ENCODE data around the gene TTLL5. TPM values are rescaled to one million over a fixed set of nuclear protein-coding genes. Genes with fewer than 3 reads are reported as not detected.
"Not testable (repeated sequence)": the region's sequence is repeated elsewhere in the genome, so short reads cannot be mapped to it uniquely, and the experiment has no call there.

TTLL5 gene
- polyA plus RNA-seq, 4 donors: 22.1 to 33.8 (median 28.9) TPM

DNA sequence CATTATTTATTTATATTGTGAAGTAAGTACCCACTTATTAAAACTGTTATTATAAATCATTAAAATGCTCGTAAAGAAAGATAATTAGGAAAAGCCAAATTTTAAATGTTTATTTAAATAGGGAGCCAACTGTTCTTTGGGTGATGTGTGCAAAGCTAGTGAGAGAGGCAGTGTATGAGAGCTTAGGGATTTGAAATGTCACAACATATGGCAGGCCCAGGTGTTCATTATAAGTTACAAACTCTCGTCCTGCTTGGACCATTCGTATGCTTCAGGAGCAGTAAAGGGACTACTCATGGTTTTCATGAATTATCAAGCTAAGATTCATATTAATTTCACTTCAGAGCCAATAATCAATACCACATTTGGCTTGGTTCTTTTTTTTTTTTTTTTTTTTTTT, 166.3 kb downstream of the TTLL5 start:
- no peak for DNase-seq (ENCODE audit: low read depth in 4 of 4, low spot score in 3 of 4)

DNA sequence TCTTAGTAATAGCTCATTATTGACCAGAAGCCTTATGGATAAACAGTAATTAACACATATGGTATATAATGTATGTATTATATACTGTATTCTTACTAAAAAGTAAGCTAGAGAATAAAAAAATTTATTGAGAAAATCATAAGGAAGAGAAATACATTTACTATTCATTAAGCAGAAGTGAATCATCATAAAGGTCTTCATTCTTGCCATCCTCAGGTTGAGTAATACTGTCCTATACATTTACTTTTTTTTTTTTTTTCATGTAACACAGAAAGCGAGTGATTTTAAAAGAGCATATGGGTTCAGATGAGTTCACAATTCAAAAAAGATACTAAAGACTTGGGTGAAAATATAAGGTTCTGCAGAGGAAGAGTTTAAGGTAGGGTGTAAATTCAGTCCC, 168.3 kb downstream of the TTLL5 start:
- DNase-seq (ENCODE audit: low read depth in 4 of 4, low spot score in 3 of 4): no peak

DNA sequence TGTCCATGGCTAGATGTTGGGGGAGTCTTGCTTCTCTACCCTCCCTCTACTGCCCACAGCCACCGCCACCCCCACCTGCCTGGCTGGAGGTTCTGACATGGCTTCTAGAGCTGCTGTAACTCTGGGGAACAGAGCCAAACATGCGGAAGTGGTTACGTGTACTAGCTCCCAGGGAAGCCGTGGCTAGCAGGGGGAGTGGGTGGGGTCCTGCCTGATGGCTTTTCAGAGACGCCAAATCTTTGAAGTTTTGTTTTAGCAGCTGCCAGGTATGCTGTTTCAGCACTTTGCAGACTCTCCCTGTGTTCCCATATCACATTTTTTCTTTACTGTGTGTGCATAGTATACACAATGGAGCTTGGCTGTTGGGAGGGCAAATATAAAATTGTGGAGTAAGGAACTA, 170.4 kb downstream of the TTLL5 start:
- no peak for DNase-seq (ENCODE audit: low read depth in 4 of 4, low spot score in 3 of 4)

DNA sequence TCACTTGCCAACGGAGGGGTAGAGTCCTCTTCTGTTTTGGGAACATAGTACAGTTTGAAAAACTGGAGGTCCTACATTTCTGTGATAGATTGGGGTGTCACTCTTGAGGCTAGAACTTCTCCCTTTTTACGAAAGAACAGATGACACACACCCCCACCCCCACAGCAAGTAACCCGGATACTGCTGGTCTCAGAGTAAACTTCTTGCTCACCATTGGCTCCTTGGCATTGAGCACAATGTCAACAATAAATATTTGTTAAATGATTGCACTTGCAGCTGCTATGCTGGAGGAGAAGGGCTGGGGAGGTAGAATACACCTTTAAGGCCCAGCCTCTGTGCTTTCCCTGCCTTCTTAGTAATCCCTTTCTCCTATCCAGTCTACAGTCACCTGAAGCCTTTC, 170.9 kb downstream of the TTLL5 start:
- no peak for DNase-seq (ENCODE audit: low read depth in 4 of 4, low spot score in 3 of 4)

DNA sequence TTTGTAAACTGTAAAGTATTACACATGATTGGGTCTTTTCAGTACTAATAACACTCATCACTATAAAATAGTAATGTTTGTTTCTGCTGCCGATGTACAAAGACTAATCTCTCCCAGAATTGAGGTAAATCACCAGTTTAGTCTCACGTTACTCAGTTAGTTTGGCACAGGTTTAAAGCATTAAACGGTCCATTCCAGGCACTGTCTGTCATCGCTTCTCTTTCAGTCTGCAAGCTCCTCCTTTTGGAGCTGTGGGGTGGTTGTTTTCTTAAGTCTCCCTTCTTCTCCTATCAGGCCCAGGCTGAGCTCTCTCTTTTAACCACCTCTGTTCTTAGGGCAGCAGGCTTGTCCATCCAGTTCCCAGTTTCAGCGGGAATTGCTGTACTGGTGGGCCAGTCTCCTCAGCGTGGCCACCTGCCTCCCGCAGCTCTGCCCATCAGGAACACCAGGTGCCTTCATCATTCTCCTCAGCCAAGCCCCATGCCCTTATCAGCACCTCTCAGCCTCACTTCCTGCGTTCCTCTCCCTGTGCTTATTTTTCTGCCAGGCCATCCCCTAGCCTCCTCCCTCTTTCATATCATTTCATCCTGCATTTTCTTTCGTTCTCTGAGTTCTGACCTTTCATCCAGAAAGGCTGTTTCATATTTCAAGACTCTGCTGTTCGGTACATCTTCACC, 171.7 kb downstream of the TTLL5 start:
- no peak for DNase-seq (ENCODE audit: low read depth in 4 of 4, low spot score in 3 of 4)

DNA sequence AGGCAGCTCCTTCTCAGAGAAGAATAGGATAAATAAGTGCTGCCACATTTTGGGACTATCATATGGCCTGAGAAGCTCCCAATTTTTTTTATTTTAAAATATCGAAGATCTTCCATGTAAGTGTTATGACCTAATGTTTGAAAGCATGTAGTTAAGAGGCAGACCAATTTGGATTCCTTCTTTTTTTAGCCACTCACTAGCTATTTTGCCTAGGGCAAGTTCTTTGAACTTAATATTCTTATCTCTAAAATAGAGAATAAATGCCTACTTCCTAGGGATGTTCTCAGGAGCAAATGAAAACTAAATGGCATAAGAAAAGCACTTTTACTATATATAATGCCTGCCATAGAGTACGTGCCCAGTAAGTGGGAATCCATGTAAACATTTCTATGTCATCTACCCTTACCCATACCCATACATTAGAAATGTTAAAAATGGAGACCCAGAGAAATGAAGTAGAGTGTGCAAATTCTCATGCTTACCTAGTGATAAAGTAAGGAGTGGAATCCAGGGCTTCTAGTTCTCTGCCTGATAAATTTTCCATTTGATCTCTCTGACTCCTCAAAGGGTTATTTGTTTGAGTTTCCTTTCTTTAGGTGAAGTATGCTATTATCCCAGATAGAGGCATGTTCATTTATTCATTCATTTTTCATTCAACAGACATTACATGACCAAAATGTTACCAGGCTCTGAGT, 172.4 kb downstream of the TTLL5 start:
- no peak for DNase-seq (ENCODE audit: low read depth in 4 of 4, low spot score in 3 of 4)

DNA sequence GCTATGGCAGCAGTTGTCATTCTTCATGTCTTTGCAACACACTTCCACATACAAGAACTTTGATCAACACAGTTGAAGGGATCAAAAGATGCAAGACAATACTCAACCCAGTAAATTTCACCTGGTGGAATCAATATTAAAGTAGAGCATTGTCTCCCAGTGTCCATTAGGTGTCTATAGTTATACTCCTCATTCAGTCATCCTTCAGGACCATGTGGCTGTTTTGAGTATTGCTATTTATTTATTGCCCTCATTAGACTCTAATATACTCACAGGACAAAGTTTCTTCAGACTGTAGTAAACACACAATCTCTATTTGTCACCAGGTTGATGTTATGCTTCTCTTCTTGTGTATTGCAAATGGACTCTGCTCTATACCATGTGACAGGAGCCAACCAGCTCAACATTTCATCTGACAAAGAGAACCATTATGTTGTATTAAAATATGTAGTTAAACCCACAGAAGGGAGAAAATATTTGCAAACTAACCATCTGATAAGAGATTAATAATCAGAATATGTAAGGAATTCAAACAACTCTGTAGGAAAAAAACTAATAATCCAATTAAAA, 174.2 kb downstream of the TTLL5 start:
- no peak for DNase-seq (ENCODE audit: low read depth in 4 of 4, low spot score in 3 of 4)

DNA sequence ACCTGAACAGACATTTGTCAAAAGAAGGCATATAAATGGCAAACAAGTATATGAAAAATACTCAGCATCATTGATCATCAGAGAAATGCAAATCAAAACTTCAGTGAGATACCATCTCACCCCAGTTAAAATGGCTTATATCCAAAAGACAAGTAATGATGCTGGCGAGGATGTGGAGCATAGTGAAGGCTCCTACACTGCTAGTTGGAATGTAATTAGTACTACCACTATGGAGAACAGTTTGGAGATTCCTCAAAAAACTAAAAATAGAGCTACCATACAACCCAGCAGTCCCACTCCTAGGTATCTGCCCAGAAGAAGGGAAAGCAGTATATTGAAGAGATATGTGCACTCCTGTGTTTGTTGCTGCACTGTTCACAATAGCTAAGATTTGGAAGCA, 174.7 kb downstream of the TTLL5 start:
- no peak for DNase-seq (ENCODE audit: low read depth in 4 of 4, low spot score in 3 of 4)

DNA sequence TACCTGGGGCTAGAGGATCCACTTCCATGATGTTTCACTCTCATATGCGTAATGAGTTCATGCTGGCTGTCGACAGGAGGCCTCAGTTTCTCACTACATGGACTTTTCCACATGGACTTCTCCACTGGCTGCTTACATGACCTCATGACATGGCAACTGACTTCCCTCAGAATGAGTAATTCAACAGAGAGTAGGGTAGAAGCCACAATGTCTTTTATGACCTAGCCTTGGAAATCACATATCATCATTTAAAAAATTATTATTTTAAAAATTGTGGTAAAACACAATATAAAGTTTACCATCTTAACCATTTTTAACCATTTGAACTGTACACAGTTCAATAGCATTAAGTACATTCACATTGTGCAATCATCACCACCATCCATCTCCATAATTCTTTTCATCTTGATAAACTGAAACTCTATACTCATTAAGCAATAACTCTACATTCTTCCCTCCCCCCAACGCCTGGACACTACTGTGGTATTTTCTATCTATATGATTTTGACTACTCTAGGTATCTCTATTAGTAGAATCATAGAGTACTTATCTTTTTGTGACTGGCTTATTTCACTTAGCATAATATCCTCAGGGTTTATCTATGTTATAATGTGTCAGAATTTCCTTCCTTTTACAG, 176.2 kb downstream of the TTLL5 start:
- no peak for DNase-seq (ENCODE audit: low read depth in 4 of 4, low spot score in 3 of 4)

DNA sequence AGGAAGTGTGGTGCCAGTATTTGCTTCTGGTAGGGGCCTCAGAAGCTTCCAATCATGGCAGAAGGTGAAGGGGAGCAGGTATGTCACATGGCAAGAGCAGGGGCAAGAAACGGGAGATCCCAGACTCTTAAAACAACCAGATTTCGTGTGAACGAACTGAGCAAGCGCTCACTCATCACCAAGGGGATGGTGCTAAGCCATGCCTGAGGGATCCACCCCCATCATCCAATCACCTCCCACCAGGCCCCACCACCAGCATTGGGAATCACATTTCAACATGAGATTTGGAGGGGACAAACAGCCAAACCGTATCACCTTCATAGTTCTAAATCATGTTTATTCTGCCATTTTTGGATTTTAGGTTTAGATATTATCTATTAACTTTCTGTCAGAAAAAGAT, 179.9 kb downstream of the TTLL5 start:
- DNase-seq (ENCODE audit: low read depth in 4 of 4, low spot score in 3 of 4): no peak

DNA sequence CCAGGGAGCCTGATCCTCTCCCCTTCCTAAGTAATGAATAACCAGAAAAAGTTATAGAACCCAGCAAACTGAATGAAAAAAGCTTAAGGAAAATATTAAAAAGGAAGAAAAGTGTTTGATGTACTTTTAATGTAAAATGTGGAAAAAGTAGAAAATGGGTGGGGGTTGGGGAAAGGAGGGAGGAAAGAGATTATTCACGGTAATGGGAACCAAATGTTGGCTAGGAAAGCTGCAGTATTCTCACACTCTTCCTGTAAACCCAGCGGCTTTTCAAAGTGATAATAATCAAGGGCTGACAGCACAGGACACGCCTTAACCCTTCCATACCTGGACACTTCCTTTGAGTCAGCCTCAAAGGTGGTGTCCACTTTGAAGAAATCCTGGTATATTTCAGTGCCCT, 181.5 kb downstream of the TTLL5 start:
- DNase-seq (ENCODE audit: low read depth in 4 of 4, low spot score in 3 of 4): no peak

DNA sequence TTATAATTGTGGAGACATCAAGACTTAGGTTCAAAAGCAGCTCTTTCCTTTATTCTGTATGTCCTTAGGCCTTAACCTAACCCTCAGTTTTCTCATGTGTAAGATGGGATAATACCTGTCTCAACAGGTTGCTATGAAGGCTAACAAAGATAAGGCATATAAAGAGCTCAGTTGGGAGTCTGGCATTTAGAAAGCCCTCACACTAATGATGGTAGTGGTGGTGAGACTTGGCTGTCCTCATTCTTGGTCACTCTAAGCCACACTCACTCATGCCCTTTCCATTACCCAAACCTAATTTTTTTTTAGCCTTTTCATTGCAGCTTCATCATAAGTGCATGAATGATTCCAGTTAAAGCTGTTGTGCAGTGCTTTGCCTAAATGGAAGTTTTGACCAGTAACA, 183.4 kb downstream of the TTLL5 start:
- DNase-seq (ENCODE audit: low read depth in 4 of 4, low spot score in 3 of 4): no peak

DNA sequence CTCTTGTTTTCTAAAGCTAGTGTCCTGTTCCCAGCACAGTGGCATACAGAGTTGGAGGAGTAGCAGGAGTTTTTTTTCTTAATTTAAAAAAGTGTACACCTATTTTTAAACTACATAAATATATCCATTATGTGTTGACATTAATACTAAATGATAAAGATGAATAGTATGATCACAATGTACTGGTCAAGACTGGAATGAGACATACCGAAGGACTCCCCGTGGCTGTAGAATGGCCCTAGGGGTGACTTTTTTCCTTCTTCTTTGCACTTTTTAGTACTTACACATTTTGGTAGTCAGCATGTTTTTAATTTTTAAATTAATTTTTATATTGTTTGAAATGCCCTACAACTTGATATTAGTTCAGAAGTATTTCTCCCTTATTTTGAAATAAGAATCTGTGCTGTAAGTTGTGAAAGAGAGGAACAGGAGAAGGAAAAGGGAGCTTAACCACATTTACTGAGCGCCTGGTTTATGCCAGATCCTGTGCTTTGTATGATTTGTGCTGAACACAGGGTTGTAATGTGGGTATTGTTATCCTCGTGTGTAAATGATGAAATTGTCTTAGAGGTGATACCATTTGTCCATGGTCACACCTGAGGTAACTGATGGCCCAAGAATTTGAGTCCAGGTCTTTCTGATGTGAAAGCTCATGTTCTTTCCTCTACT, 184.2 kb downstream of the TTLL5 start:
- DNase-seq (ENCODE audit: low read depth in 4 of 4, low spot score in 3 of 4): no peak

DNA sequence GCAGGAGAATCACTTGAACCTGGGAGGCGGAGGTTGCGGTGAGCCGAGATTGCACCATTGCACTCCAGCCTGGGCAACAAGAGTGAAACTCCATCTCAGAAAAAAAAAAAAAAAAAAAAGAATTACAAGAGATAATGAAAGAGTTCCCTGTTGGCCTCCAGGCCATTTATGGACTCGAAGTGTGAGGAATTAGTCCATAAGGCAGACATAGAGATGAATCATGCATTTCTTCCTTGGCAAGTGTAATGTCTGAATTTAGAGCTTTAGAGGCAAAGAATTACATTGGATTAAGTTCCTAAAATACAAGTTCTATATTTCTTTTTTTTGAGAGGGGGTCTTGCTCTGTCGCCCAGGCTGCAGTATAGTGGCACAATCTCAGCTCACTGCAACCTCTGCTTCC, 185.6 kb downstream of the TTLL5 start:
- DNase-seq (ENCODE audit: low read depth in 4 of 4, low spot score in 3 of 4): not testable (repeated sequence)

DNA sequence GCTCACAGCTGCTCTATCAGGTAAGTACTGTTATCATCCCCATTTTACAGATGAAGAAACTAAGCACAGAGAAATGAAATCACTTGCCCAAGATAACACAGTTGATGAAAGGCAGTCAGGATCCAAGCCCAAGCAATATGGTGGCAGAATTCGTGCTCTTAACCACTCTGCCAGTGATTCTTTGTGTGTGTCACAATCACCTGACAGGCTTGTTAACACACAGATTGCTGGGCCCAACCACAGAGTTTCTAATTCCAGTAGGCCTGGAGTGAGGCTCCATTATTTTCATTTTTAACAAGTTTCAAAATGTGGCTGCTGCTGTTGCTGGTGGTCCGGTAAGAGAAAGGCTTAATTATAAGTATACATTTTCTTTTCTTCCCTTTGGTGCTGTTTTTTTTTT, 186.5 kb downstream of the TTLL5 start:
- DNase-seq (ENCODE audit: low read depth in 4 of 4, low spot score in 3 of 4): no peak

DNA sequence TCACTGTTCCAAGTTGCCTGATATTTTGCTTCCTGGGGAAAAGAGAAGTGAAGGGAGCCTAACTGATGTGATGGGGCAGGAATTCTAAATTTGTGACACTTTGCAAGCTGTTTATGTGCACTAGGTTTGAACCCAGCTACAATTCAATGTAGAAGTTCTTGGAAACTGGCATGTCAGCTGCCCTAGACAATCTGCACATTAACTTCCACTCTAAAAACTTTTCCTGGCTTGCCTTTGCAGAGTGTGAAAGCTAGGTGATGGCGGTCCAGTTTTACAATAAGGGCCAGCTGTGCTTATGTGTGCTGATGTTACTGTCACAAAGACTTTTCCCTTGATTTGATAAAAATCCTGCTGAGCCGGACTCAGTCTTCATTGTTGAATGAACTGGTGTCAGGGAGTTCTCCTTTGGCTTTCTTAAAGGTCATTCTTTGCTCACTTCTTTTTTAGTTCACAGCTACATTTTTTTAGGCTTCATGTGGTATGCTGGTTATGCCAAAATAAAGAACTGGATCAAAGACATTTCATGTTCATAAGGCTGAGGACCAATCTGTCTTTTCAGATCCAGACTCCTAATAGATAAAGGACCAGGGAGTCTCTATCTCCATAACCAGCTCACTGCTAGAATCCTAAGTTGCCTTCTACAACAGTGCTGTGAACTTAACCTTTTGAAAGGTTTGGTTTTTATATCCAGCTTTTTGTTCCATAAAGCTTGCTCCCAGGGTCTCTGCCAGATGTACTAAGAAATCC, 187.3 kb downstream of the TTLL5 start:
- no peak for DNase-seq (ENCODE audit: low read depth in 4 of 4, low spot score in 3 of 4)

DNA sequence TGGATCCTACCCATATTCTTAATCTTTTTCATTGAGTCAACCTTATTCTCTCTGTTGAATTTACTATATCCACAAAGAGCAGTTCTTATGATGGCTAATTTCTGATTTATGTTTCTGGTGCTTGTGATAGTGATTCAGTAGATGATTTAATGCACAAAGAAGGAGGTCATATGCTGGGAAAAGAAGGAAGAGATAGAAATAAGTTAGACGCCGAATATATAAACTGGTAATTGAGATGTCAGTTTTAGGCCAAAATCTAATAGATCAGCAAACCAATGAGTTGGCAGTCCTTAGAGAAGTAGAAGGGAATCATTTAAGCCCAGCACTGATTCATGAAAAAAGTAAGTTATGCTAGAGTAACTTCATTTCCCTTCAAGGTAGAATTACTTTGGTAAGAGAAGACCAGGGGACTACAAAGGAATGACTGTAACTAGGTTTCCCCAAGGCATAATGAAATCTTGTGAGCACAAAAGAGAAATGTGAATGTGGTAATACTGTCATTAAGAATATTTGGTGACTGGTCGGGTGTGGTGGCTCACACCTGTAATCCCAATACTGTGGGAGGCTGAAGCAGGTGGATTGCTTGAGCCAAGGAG, 188.4 kb downstream of the TTLL5 start:
- no peak for DNase-seq (ENCODE audit: low read depth in 4 of 4, low spot score in 3 of 4)

DNA sequence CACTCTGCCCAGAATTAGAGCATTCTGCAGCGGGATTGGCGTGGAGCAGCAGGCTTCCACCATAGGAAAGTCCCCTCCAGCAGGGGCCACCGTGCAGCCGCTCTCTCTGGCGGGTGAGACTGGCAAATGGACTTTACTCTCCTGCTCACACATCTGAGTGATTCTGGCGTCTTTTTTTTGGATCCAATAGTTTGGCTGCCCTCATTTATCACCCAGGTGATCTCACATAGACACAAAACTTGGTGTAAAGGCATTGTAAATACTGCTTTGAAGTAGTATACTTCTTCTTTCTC, 190.5 kb downstream of the TTLL5 start:
- no peak for DNase-seq (ENCODE audit: low read depth in 4 of 4, low spot score in 3 of 4)

DNA sequence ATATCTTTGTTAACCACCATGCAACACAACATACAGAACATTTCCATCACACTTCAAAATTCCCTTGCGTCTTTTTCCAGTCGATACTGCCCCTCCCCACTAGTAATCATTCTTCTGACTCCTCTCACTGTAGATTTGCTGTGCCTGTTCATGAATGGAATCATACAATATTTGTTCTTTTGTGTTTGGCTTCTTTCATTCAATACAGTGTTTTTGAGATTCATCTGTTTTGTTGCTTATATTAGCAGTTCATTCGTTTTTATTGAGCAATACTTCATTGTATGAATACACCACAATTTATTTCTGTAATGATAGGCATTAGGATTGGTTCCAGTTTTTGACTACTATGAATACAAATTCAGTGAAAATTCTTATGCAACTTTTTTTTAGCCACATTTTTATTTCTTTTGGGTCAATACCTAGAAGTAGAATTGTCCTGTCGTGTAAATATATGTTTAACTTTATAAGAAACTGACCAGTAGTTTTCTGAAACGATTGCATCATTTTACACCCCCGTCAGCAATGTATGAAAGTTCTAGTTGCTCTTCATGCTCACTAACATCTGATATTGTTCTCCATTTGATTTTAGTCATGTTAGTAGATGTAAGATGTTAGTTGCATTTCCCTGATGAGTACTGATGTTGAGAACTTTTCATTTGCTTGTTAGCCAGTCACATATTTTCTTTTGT, 193.2 kb downstream of the TTLL5 start:
- no peak for DNase-seq (ENCODE audit: low read depth in 4 of 4, low spot score in 3 of 4)

DNA sequence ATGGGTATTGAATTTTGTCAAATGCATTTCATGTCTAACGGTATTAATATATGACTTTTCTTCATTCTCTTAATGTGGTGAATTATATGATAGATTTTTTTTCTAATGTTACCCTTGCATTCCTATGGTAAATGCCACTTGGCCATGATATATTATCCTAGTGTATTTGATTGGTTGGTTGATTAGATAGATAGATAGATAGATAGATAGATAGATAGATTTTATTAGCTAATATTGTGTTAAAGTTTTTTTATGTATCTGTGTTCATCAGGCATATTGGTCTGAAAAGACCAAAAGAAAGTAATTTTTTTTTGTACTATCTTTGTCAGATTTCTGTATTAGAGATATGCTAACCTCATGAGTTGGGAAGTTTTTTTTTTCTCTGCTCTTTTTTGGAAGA, 196.2 kb downstream of the TTLL5 start:
- DNase-seq (ENCODE audit: low read depth in 4 of 4, low spot score in 3 of 4): no peak

Data from left renal pelvis (tissue), 4 donors.